ENCODE results near the gene GOLT1A. TPM values are rescaled to one million over a fixed set of nuclear protein-coding genes. Genes with fewer than 3 reads are reported as not detected.

Gene GOLT1A
- total and polyA plus RNA-seq, 2 of the 8 experiments (the other 6 are each of a cell fraction or from before 2014, with no cell fraction given), result 7.5 to 8.5 TPM

DNA sequence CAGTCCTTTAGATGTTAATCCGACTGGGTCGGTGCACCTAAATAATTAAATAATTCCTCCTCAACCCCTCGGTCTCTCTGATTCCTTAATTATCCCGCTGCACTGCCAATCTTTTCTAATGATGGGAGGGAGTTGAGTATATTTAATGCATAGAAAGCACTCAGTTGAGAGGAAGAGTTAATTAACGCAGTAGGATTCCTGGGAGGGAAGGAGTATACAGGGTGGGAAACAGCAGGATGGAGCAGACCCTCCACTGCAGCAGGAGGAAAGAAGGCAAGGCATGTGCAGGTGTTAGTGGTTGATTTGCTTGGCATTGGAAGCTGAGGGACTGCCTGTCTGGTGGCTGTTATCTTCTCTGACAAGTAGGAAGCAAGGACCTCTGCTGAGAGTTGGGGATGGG lies 37.7 kb downstream of the GOLT1A start:
- CTCF ChIA-PET (ENCODE audit: partially characterized antibody), result interaction anchor here (0.8 to 10.6 kb wide), 12 partner anchors 13 to 305 kb away, joined by 3 to 106 read pairs (median 6); partner anchors contain the start of gene KISS1
- H3K79me2 ChIP-seq (ENCODE audit: control insufficient read depth in 1 of 2, insufficient read depth in 2 of 2, low read length in 2 of 2), result no peaks in the 10 kb centered on the region
- H2BK120ac ChIP-seq (replicated peaks; ENCODE audit: low read depth, low read length), result no peak overlapping the region

More for the DNA sequence above, 37.7 kb downstream of the GOLT1A start:
- 77% methylated on average over 5 of the region's 5 CpGs; no CpG with 5 or more reads in 1 of the 2 experiments for WGBS, 2 experiments (ENCODE audit: extremely low coverage in 1 of 2, insufficient coverage in 1 of 2, insufficient read length in 1 of 2, insufficient replicate concordance in 2 of 2, low coverage in 1 of 2, low lambda C conversion rate in 2 of 2, missing lambda C conversion rate in 1 of 2)
- no peak overlapping the region for H4K5ac ChIP-seq (ENCODE audit: insufficient read length, low read depth, low read length)
- H3K4me1 ChIP-seq (replicated peaks in 1 of 4; ENCODE audit: control insufficient read depth in 3 of 4, insufficient read depth in 4 of 4, low read length in 3 of 4), result no peaks in the 10 kb centered on the region
- no peak overlapping the region for H2AFZ ChIP-seq (ENCODE audit: low read length)
- H3K27ac ChIP-seq (ENCODE audit: low read depth, low read length), result no peak overlapping the region
- no peak overlapping the region for H3K9ac ChIP-seq (replicated peaks in 1 of 4; ENCODE audit: extremely low read depth in 1 of 4, low read depth in 3 of 4, low read length in 3 of 4)
- H3K23me2 ChIP-seq (ENCODE audit: low read depth, low read length), result no peaks in the 10 kb centered on the region
- no peak for DNase-seq (ENCODE audit: low read depth in 1 of 2, low spot score in 2 of 2)
- no peaks in the 10 kb centered on the region for H3K79me1 ChIP-seq (ENCODE audit: low read depth, low read length)
- no peaks in the 10 kb centered on the region for H4K20me1 ChIP-seq (replicated peaks in 1 of 2; ENCODE audit: control insufficient read depth in 1 of 2, insufficient read depth in 2 of 2, low read length in 2 of 2)
- POLR2A ChIA-PET (ENCODE audit: partially characterized antibody), result no interaction called here
- TF ChIP-seq, protein P1, sequence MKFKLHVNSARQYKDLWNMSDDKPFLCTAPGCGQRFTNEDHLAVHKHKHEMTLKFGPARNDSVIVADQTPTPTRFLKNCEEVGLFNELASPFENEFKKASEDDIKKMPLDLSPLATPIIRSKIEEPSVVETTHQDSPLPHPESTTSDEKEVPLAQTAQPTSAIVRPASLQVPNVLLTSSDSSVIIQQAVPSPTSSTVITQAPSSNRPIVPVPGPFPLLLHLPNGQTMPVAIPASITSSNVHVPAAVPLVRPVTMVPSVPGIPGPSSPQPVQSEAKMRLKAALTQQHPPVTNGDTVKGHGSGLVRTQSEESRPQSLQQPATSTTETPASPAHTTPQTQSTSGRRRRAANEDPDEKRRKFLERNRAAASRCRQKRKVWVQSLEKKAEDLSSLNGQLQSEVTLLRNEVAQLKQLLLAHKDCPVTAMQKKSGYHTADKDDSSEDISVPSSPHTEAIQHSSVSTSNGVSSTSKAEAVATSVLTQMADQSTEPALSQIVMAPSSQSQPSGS (IDR thresholded peaks at IDR 0.05; ENCODE audit: low read length), result no peak
- TF ChIP-seq BACH1 (IDR thresholded peaks at IDR 0.05; ENCODE audit: low read length) (no peak), YY1 (IDR thresholded peaks at IDR 0.05; ENCODE audit: low read depth, low read length) (no peak)
- 0 out of 7 replicates have a peak, but pooled peaks cover 0 to 2% (median under 1%) of the 10 kb centered on the region in 4 experiments for H3K27me3 ChIP-seq (replicated peaks in 1 of 4; ENCODE audit: control insufficient read depth in 3 of 4, extremely low read depth in 1 of 4, insufficient read depth in 3 of 4, low read length in 3 of 4)
- no peaks in the 10 kb centered on the region for H3K36me3 ChIP-seq (ENCODE audit: control insufficient read depth in 2 of 4, insufficient read depth in 4 of 4, low read length in 3 of 4)
- no peak overlapping the region for H2AK5ac ChIP-seq (ENCODE audit: low read depth, low read length)
- H2BK5ac ChIP-seq (ENCODE audit: low read depth, low read length), result no peak overlapping the region
- no peak overlapping the region for H3K4me2 ChIP-seq (ENCODE audit: insufficient read depth in 1 of 2, low read depth in 2 of 2, low read length in 2 of 2)
- H3K23ac ChIP-seq (ENCODE audit: insufficient read length), result no peak overlapping the region
- H2BK15ac ChIP-seq (ENCODE audit: low read length), result no peak overlapping the region
- no peak overlapping the region for H3K56ac ChIP-seq (replicated peaks; ENCODE audit: insufficient read length, low read depth, low read length)
- no peak overlapping the region for H4K91ac ChIP-seq (replicated peaks; ENCODE audit: insufficient read length, low read length)
- no peak overlapping the region for H3K14ac ChIP-seq (ENCODE audit: insufficient read length)
- H2BK12ac ChIP-seq (ENCODE audit: low read depth, low read length), result no peak overlapping the region
- H3K18ac ChIP-seq (ENCODE audit: extremely low read depth, low read length), result no peak overlapping the region
- peaks cover 0 to 3% of the 10 kb centered on the region in 2 experiments; a peak in 1 of 4 replicates for H3K9me3 ChIP-seq (ENCODE audit: insufficient read depth in 2 of 2, low read depth in 1 of 2, low read length in 1 of 2)
- H4K8ac ChIP-seq (ENCODE audit: extremely low read depth, insufficient read depth, low read length), result no peak overlapping the region
- H2BK20ac ChIP-seq (ENCODE audit: low read length), result no peak overlapping the region
- H3K4ac ChIP-seq (replicated peaks; ENCODE audit: insufficient read length, low read depth, low read length), result no peak overlapping the region
- no peak overlapping the region for H3K4me3 ChIP-seq (ENCODE audit: extremely low read depth in 1 of 4, insufficient read depth in 2 of 4, low read depth in 3 of 4, low read length in 4 of 4)
- no peak for FAIRE-seq
